ENCODE results near the gene LRRC74B.

The LRRC74B gene

GRCh38 chr22:21104126-21104691 is 58.5 kb downstream of the LRRC74B start:
- no peak for DNase-seq (ENCODE audit: low spot score)

GRCh38 chr22:21105294-21105693 is 59.5 kb downstream of the LRRC74B start:
- DNase-seq (ENCODE audit: low spot score), result no peak

- DNase-seq (ENCODE audit: low spot score), result no peak
These were observed 60.3 kb downstream of the LRRC74B start for GRCh38 chr22:21106000-21106399.

- peak; percentile 16 for DNase-seq (ENCODE audit: low spot score)
These were observed 62.8 kb downstream of the LRRC74B start for GRCh38 chr22:21108379-21109115.

Measured in hematopoietic multipotent progenitor cell treated with erythropoietin and hydrocortisone succinate and interleukin-3 and kit ligand, for 17 days (in vitro differentiated cells).